ENCODE data around the gene KRTAP9-4.
"Not testable (repeated sequence)": the region's sequence is repeated elsewhere in the genome, so short reads cannot be mapped to it uniquely, and the experiment has no call there.

KRTAP9-4 gene

GRCh38 chr17:41264599-41264998 lies 15.1 kb downstream of the KRTAP9-4 start:
- DNase-seq (ENCODE audit: low read depth in 1 of 2, low spot score in 1 of 2): no peak

- no peak for DNase-seq (ENCODE audit: low read depth in 1 of 2, low spot score in 1 of 2)
Measured at GRCh38 chr17:41265078-41265477, 15.6 kb downstream of the KRTAP9-4 start, which contains the start of gene KRTAP9-6. KRTAP9-6 (plus strand) TSS chr17:41265378; CDS start chr17:41265378, 0 bp downstream.

- DNase-seq (ENCODE audit: low read depth in 1 of 2, low spot score in 1 of 2): no peak
Measured at GRCh38 chr17:41267711-41268110, 18.2 kb downstream of the KRTAP9-4 start.

GRCh38 chr17:41271323-41271722 lies 21.8 kb downstream of the KRTAP9-4 start:
- not testable (repeated sequence) for DNase-seq (ENCODE audit: low read depth in 1 of 2, low spot score in 1 of 2)

- DNase-seq (ENCODE audit: low read depth in 1 of 2, low spot score in 1 of 2): no peak
Measured at GRCh38 chr17:41271858-41272257, 22.4 kb downstream of the KRTAP9-4 start.

- not testable (repeated sequence) for DNase-seq (ENCODE audit: low read depth in 1 of 2, low spot score in 1 of 2)
Measured at GRCh38 chr17:41275648-41276190, 26.2 kb downstream of the KRTAP9-4 start, which contains the start of gene KRTAP9-7. KRTAP9-7 (plus strand) TSS chr17:41275698; CDS start chr17:41275698, 0 bp downstream.

- DNase-seq (ENCODE audit: low read depth in 1 of 2, low spot score in 1 of 2): no peak
Measured at GRCh38 chr17:41278176-41278955, 28.9 kb downstream of the KRTAP9-4 start.

GRCh38 chr17:41284043-41284442 lies 34.6 kb downstream of the KRTAP9-4 start:
- no peak for DNase-seq (ENCODE audit: low read depth in 1 of 2, low spot score in 1 of 2)

- no peak for DNase-seq (ENCODE audit: low read depth in 1 of 2, low spot score in 1 of 2)
Measured at GRCh38 chr17:41284546-41284945, 35.1 kb downstream of the KRTAP9-4 start.

- DNase-seq (ENCODE audit: low read depth in 1 of 2, low spot score in 1 of 2): no peak
Measured at GRCh38 chr17:41287050-41287449, 37.6 kb downstream of the KRTAP9-4 start.

GRCh38 chr17:41294016-41294415 lies 44.5 kb downstream of the KRTAP9-4 start:
- no peak for DNase-seq (ENCODE audit: low read depth in 1 of 2, low spot score in 1 of 2)

GRCh38 chr17:41296846-41297245 lies 47.4 kb downstream of the KRTAP9-4 start:
- DNase-seq (ENCODE audit: low read depth in 1 of 2, low spot score in 1 of 2): no peak

GRCh38 chr17:41298458-41299135 lies 49.1 kb downstream of the KRTAP9-4 start:
- no peak for DNase-seq (ENCODE audit: low read depth in 1 of 2, low spot score in 1 of 2)

Measured in stimulated activated CD4-positive, alpha-beta T cell treated with anti-CD3 and anti-CD28 coated beads, Interleukin-15, amount 100 ng/mL, for 1 hour (primary cell).